ENCODE results near the gene ANKRD33B. TPM values are rescaled to one million over a fixed set of nuclear protein-coding genes. Genes with fewer than 3 reads are reported as not detected.

The ANKRD33B gene
- total and polyA plus RNA-seq, 2 of the 8 experiments (the other 6 are each of a cell fraction or from before 2014, with no cell fraction given) = 6.9 to 20.6 TPM

DNA sequence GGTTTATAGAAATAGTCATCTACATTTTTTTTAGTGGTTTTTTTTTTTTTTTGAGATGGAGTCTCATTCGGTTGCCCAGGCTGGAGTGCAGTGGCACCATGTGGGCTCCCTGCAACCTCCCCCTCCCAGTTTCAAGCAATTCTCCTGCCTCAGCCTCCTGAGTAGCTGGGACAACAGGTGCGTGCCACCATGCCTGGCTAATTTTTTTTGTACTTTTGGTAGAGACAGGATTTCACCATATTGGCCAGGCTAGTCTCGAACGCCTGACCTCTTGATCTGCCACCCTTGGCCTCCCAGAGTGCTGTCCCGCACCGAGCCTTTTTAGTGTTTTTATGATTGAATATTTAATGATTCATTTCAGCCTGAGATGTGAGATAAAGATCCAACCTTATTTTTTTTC, 27.3 kb downstream of the ANKRD33B start (continued):
- no peak for TF ChIP-seq ZNF274 (IDR thresholded peaks at IDR 0.05; ENCODE audit: borderline replicate concordance, extremely low read depth, low read length)
- no peak for TF ChIP-seq SIRT6 (IDR thresholded peaks at IDR 0.05; ENCODE audit: low read length)
- no peak for TF ChIP-seq KDM1A (IDR thresholded peaks at IDR 0.05; ENCODE audit: borderline replicate concordance, low read length)
- no peak for TF ChIP-seq EP300 (IDR thresholded peaks at IDR 0.05; ENCODE audit: borderline replicate concordance in 1 of 2, low read depth in 2 of 2, low read length in 2 of 2)
- no peak for TF ChIP-seq KDM5A (IDR thresholded peaks at IDR 0.05; ENCODE audit: low read length)
